Measurements from ENCODE around the gene MYBPC2. TPM values are rescaled to one million over a fixed set of nuclear protein-coding genes. Genes with fewer than 3 reads are reported as not detected.

MYBPC2 gene
- total RNA-seq, 1 experiment from 2014 or later, result 0.18 TPM

GRCh38 chr19:50496189-50497021 is 63.7 kb downstream of the MYBPC2 start:
- Histone ChIP-seq H3K27ac (ENCODE audit: low read length) (no peak overlapping the region), H3K4me3 (ENCODE audit: low read depth in 2 of 2, low read length in 2 of 2) (no peak overlapping the region), H3K27me3 (ENCODE audit: control insufficient read depth, insufficient read depth, low read length) (no peaks in the 10 kb centered on the region), H3K36me3 (ENCODE audit: control insufficient read depth, insufficient read depth, low read length) (no peaks in the 10 kb centered on the region), H3K4me1 (ENCODE audit: control insufficient read depth, insufficient read depth, low read length) (peaks cover 6% of the 10 kb centered on the region), H3K9me3 (ENCODE audit: control insufficient read depth, insufficient read depth, low read depth, low read length) (no peaks in the 10 kb centered on the region)
- in situ Hi-C loops (cut with HindIII; ENCODE audit: low pct_unique_long_range_greater_than_20kb, low sequenced_read_pairs) (no loop called here), intact Hi-C loops (cut with micrococcal nuclease; ENCODE audit: unreplicated experiment) (no loop called here)
- TF ChIP-seq CTCF (IDR thresholded peaks at IDR 0.05), result no peak
- no peak for TF ChIP-seq SIN3A (IDR thresholded peaks at IDR 0.05; ENCODE audit: borderline replicate concordance, insufficient read depth, low read depth, low read length)
- TF ChIP-seq TCF7L2 (IDR thresholded peaks at IDR 0.05; ENCODE audit: low read depth, low read length), result no peak
- no peak for TF ChIP-seq POLR2AphosphoS5 (IDR thresholded peaks at IDR 0.05; ENCODE audit: low read depth, low read length)
- TF ChIP-seq, protein P1, sequence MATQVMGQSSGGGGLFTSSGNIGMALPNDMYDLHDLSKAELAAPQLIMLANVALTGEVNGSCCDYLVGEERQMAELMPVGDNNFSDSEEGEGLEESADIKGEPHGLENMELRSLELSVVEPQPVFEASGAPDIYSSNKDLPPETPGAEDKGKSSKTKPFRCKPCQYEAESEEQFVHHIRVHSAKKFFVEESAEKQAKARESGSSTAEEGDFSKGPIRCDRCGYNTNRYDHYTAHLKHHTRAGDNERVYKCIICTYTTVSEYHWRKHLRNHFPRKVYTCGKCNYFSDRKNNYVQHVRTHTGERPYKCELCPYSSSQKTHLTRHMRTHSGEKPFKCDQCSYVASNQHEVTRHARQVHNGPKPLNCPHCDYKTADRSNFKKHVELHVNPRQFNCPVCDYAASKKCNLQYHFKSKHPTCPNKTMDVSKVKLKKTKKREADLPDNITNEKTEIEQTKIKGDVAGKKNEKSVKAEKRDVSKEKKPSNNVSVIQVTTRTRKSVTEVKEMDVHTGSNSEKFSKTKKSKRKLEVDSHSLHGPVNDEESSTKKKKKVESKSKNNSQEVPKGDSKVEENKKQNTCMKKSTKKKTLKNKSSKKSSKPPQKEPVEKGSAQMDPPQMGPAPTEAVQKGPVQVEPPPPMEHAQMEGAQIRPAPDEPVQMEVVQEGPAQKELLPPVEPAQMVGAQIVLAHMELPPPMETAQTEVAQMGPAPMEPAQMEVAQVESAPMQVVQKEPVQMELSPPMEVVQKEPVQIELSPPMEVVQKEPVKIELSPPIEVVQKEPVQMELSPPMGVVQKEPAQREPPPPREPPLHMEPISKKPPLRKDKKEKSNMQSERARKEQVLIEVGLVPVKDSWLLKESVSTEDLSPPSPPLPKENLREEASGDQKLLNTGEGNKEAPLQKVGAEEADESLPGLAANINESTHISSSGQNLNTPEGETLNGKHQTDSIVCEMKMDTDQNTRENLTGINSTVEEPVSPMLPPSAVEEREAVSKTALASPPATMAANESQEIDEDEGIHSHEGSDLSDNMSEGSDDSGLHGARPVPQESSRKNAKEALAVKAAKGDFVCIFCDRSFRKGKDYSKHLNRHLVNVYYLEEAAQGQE (IDR thresholded peaks at IDR 0.05; ENCODE audit: insufficient read depth in 1 of 2, low read depth in 2 of 2, low read length in 1 of 2), result no peak
- BruUV-seq (replicated peaks), result no TSS peak
- DNase-seq (ENCODE audit: low read depth, low spot score) (no peak), ATAC-seq (peak; percentile 72)
- ChIA-PET CTCF (no interaction called here), POLR2A (no interaction called here)

- no peak overlapping the region for H3K4me3 ChIP-seq (ENCODE audit: low read depth in 2 of 2, low read length in 2 of 2)
- POLR2A ChIA-PET, result no interaction called here
- H3K4me1 ChIP-seq (ENCODE audit: control insufficient read depth, insufficient read depth, low read length), result peaks cover 6% of the 10 kb centered on the region
- in situ Hi-C loops (cut with HindIII; ENCODE audit: low pct_unique_long_range_greater_than_20kb, low sequenced_read_pairs) (no loop called here), intact Hi-C loops (cut with micrococcal nuclease; ENCODE audit: unreplicated experiment) (no loop called here)
- TF ChIP-seq POLR2AphosphoS5 (IDR thresholded peaks at IDR 0.05; ENCODE audit: low read depth, low read length), result no peak
- TF ChIP-seq TCF7L2 (IDR thresholded peaks at IDR 0.05; ENCODE audit: low read depth, low read length), result no peak
- no peak for TF ChIP-seq SIN3A (IDR thresholded peaks at IDR 0.05; ENCODE audit: borderline replicate concordance, insufficient read depth, low read depth, low read length)
- TF ChIP-seq, protein P1 (IDR thresholded peaks at IDR 0.05; ENCODE audit: insufficient read depth in 1 of 2, low read depth in 2 of 2, low read length in 1 of 2), result no peak
- no peak for TF ChIP-seq CTCF (IDR thresholded peaks at IDR 0.05)
- H3K36me3 ChIP-seq (ENCODE audit: control insufficient read depth, insufficient read depth, low read length), result no peaks in the 10 kb centered on the region
- DNase-seq (ENCODE audit: low read depth, low spot score), result no peak
- H3K27ac ChIP-seq (ENCODE audit: low read length), result no peak overlapping the region
- CTCF ChIA-PET, result no interaction called here
- BruUV-seq (replicated peaks), result no TSS peak
- no peak for ATAC-seq
- H3K27me3 ChIP-seq (ENCODE audit: control insufficient read depth, insufficient read depth, low read length), result no peaks in the 10 kb centered on the region
- H3K9me3 ChIP-seq (ENCODE audit: control insufficient read depth, insufficient read depth, low read depth, low read length), result no peaks in the 10 kb centered on the region
These were observed 64.3 kb downstream of the MYBPC2 start for GRCh38 chr19:50497022-50497405.
